GM23338 (cell line): ENCODE data around the gene CIRBP. TPM values are rescaled to one million over a fixed set of nuclear protein-coding genes. Genes with fewer than 3 reads are reported as not detected.

Experiments used
- ATAC-seq: fragments of 200-7000 bp; cut with Tn5 transposase; 3 replicates; pipeline ENCODE4 v1.9.1; 2020
- DNase-seq: peaks from one replicate; pipeline ENCODE4 v3.0.0-alpha.2; 2015; ENCODE audit warnings: low spot score
- H2AFZ ChIP-seq: fragments of 200-600 bp; sonication (generic); 2 replicates; pipeline ENCODE4 v1.8.0; 2016; ENCODE audit warnings: antibody characterized with exemption, mild to moderate bottlenecking, moderate library complexity
- H3F3A ChIP-seq: fragments of 200-600 bp; sonication (generic); replicated peaks from 2 replicates; pipeline ENCODE4 v1.8.0; 2017; ENCODE audit warnings: antibody characterized with exemption, mixed run types, low read depth
- H3K27ac ChIP-seq: fragments of 200-600 bp; sonication (generic); 2 replicates; pipeline ENCODE4 v1.6.1; 2016; ENCODE audit warnings: low read depth
- H3K27me3 ChIP-seq: fragments of 200-600 bp; sonication (generic); 2 replicates; pipeline ENCODE4 v1.8.0; 2016; ENCODE audit warnings: mild to moderate bottlenecking, mixed run types, moderate library complexity; ENCODE audit not compliant: insufficient read depth
- H3K36me3 ChIP-seq: fragments of 200-600 bp; sonication (generic); 2 replicates; pipeline ENCODE4 v1.8.0; 2016; ENCODE audit warnings: mild to moderate bottlenecking; ENCODE audit not compliant: insufficient read depth
- H3K4me1 ChIP-seq: fragments of 200-600 bp; sonication (generic); 2 replicates; pipeline ENCODE4 v1.8.0; 2016; ENCODE audit warnings: mild to moderate bottlenecking, moderate library complexity; ENCODE audit not compliant: insufficient read depth
- H3K4me2 ChIP-seq: fragments of 200-600 bp; sonication (generic); 2 replicates; pipeline ENCODE4 v1.7.1; 2017; ENCODE audit warnings: mixed run types
- H3K4me3 ChIP-seq: fragments of 200-600 bp; sonication (generic); 2 replicates; pipeline ENCODE4 v1.6.1; 2016; ENCODE audit warnings: mixed run types
- H3K79me2 ChIP-seq: fragments of 200-600 bp; sonication (generic); replicated peaks from 2 replicates; pipeline ENCODE4 v1.8.0; 2017; ENCODE audit warnings: mild to moderate bottlenecking; ENCODE audit not compliant: insufficient read depth
- H3K9me2 ChIP-seq: fragments of 200-600 bp; sonication (generic); 2 replicates; pipeline ENCODE4 v1.8.0; 2017; ENCODE audit not compliant: insufficient read depth
- H4K20me1 ChIP-seq: fragments of 200-600 bp; sonication (generic); replicated peaks from 2 replicates; pipeline ENCODE4 v1.8.0; 2017; ENCODE audit warnings: mild to moderate bottlenecking; ENCODE audit not compliant: insufficient read depth
- H3K27ac Mint-ChIP-seq: 2 replicates; pipeline ENCODE4 v1.8.0; 2020; ENCODE audit warnings: inconsistent platforms, mild to moderate bottlenecking, moderate library complexity, mixed read lengths
- H3K27me3 Mint-ChIP-seq: 3 replicates; pipeline ENCODE4 v1.8.0; 2022; ENCODE audit warnings: low read depth, mild to moderate bottlenecking, moderate library complexity, mixed read lengths, inconsistent platforms; ENCODE audit not compliant: insufficient read depth, poor library complexity
- H3K36me3 Mint-ChIP-seq: 3 replicates; pipeline ENCODE4 v1.8.0; 2021; ENCODE audit warnings: low read depth, mild to moderate bottlenecking, inconsistent platforms, moderate library complexity, mixed read lengths
- H3K4me1 Mint-ChIP-seq: 3 replicates; pipeline ENCODE4 v1.8.0; 2020; ENCODE audit warnings: mild to moderate bottlenecking, inconsistent platforms, mixed read lengths
- H3K4me3 Mint-ChIP-seq: 3 replicates; pipeline ENCODE4 v1.8.0; 2021; ENCODE audit warnings: moderate library complexity, mild to moderate bottlenecking, inconsistent platforms, mixed read lengths
- H3K9me3 Mint-ChIP-seq: 3 replicates; pipeline ENCODE4 v1.8.0; 2020; ENCODE audit warnings: moderate library complexity, mild to moderate bottlenecking, inconsistent platforms, mixed read lengths
- CREB1 ChIP-seq: fragments of 250-450 bp; sonication (Bioruptor Pico); IDR thresholded peaks from 2 replicates; pipeline ENCODE4 v1.5.0; 2020; ENCODE audit warnings: low read depth, mild to moderate bottlenecking, moderate library complexity
- CTCF ChIP-seq, 2 experiments: fragments of 200-600 bp in 1 of 2; sonication (generic) in 1 of 2; conservative IDR thresholded peaks; 2 replicates each; pipeline versions ENCODE4 v1.5.1 to v1.6.1; 2016 to 2017; ENCODE audit warnings: antibody characterized with exemption in 2 of 2, low read depth in 2 of 2, mild to moderate bottlenecking in 2 of 2, moderate library complexity in 1 of 2
- ETS1 ChIP-seq: IDR thresholded peaks from 2 replicates; pipeline ENCODE4 v1.6.1; 2016; ENCODE audit warnings: antibody characterized with exemption
- EZH2 ChIP-seq: fragments of 200-600 bp; sonication (generic); IDR thresholded peaks from one replicate; pipeline ENCODE4 v1.8.0; 2017; ENCODE audit warnings: antibody characterized with exemption, mild to moderate bottlenecking, low read depth; ENCODE audit not compliant: unreplicated experiment
- EZH2phosphoT487 ChIP-seq: fragments of 200-600 bp; sonication (generic); IDR thresholded peaks from one replicate; pipeline ENCODE4 v1.8.1; 2018; ENCODE audit warnings: antibody characterized with exemption; ENCODE audit not compliant: unreplicated experiment
- JUNB ChIP-seq: IDR thresholded peaks from one replicate; pipeline ENCODE4 v1.6.1; 2016; ENCODE audit warnings: antibody characterized with exemption; ENCODE audit not compliant: unreplicated experiment
- NANOG ChIP-seq: IDR thresholded peaks from 2 replicates; pipeline ENCODE4 v1.6.1; 2016; ENCODE audit warnings: antibody characterized with exemption, borderline replicate concordance
- POLR2AphosphoS5 ChIP-seq: IDR thresholded peaks from 2 replicates; pipeline ENCODE4 v1.6.1; 2016; ENCODE audit warnings: antibody characterized with exemption, low read depth
- REST ChIP-seq: IDR thresholded peaks from one replicate; pipeline ENCODE4 v1.6.1; 2018; ENCODE audit warnings: antibody characterized with exemption; ENCODE audit not compliant: unreplicated experiment
- STAT1 ChIP-seq: IDR thresholded peaks from one replicate; pipeline ENCODE4 v1.6.1; 2016; ENCODE audit warnings: antibody characterized with exemption; ENCODE audit not compliant: unreplicated experiment
- ZNF114 ChIP-seq: fragments of 250-450 bp; sonication (Bioruptor Pico); IDR thresholded peaks from 2 replicates; pipeline ENCODE4 v1.5.0; 2020; ENCODE audit warnings: mild to moderate bottlenecking, moderate library complexity
- ZNF331 ChIP-seq: fragments of 250-450 bp; sonication (Bioruptor Pico); IDR thresholded peaks from 2 replicates; pipeline ENCODE4 v1.5.0; 2020; ENCODE audit warnings: low read depth, mild to moderate bottlenecking, moderate library complexity
- ZNF462 ChIP-seq: fragments of 250-450 bp; sonication (Bioruptor Pico); IDR thresholded peaks from 2 replicates; pipeline ENCODE4 v1.5.0; 2020; ENCODE audit warnings: mild to moderate bottlenecking, moderate library complexity
- polyA plus RNA-seq: library from polyadenylated mRNA; unstranded; fragments of >200 nt; fragmentation: Nextera tagmentation; extraction: Ambion mirVana; gene quantifications from 2 replicates; pipeline ENCODE4 v1.2.1, GENCODE V29; 2016
- total RNA-seq: library from RNA; depleted of rRNA; stranded (reverse); fragments of >200 nt; shearing (Covaris generic); gene quantifications from 2 replicates; pipeline ENCODE4 v1.2.3, GENCODE V29; 2014

CIRBP gene
- total and polyA plus RNA-seq, 2 experiments from 2014 or later = 153 to 202 TPM

GRCh38 chr19:1307755-1308303 lies 38.7 kb downstream of the CIRBP start:
- DNase-seq (no peak), ATAC-seq (no peak)
- Histone ChIP-seq H3K4me3 (no peak overlapping the region), H3K4me1 (no peaks in the 10 kb centered on the region), H3K4me2 (no peak overlapping the region), H3K27me3 (no peaks in the 10 kb centered on the region), H3F3A (0 out of 2 replicates have a peak, but pooled peaks cover 4% of the 10 kb centered on the region), H2AFZ (no peak overlapping the region), H4K20me1 (no peaks in the 10 kb centered on the region), H3K27ac (no peak overlapping the region), H3K36me3 (no peaks in the 10 kb centered on the region), H3K9me2 (no peaks in the 10 kb centered on the region), H3K79me2 (no peaks in the 10 kb centered on the region)
- Mint-ChIP-seq H3K27me3 (peaks cover 7% of the 10 kb centered on the region), H3K9me3 (no peaks in the 10 kb centered on the region), H3K36me3 (no peaks in the 10 kb centered on the region), H3K4me1 (no peaks in the 10 kb centered on the region), H3K4me3 (no peak overlapping the region), H3K27ac (no peak overlapping the region)
- TF ChIP-seq CREB1 (CRISPR knock-in tag) (no peak), ZNF114 (CRISPR knock-in tag) (no peak), STAT1 (no peak), ZNF462 (CRISPR knock-in tag) (no peak), ZNF331 (CRISPR knock-in tag) (no peak), ETS1 (no peak), EZH2 (no peak), EZH2phosphoT487 (no peak), NANOG (no peak), CTCF (conservative IDR thresholded peaks at IDR 0.05; ENCODE audit: low read depth in 2 of 2) (no peak), POLR2AphosphoS5 (no peak), REST (no peak), JUNB (no peak)
